Esophagus squamous epithelium (tissue), 4 donors: ENCODE measurements around the gene KHK.

ENCODE experiments used
- POLR2A ChIP-seq, 4 donors: fragments of 450-650 bp; IDR thresholded peaks; one replicate each; pipeline ENCODE4 v1.6.1; 2017; ENCODE audit warnings: antibody characterized with exemption in 4 of 4, mild to moderate bottlenecking in 4 of 4, moderate library complexity in 3 of 4
- TF ChIP-seq, protein P1 (sequence below), 6 experiments: fragments of 450-650 bp in 4 of 6; fragments of 200-600 bp in 2 of 6; sonication (generic) in 2 of 6; IDR thresholded peaks; one replicate each; pipeline ENCODE4 v1.5.1; 2016 to 2019; ENCODE audit warnings: antibody characterized with exemption in 6 of 6, mild to moderate bottlenecking in 4 of 6, moderate library complexity in 4 of 6

DNA sequence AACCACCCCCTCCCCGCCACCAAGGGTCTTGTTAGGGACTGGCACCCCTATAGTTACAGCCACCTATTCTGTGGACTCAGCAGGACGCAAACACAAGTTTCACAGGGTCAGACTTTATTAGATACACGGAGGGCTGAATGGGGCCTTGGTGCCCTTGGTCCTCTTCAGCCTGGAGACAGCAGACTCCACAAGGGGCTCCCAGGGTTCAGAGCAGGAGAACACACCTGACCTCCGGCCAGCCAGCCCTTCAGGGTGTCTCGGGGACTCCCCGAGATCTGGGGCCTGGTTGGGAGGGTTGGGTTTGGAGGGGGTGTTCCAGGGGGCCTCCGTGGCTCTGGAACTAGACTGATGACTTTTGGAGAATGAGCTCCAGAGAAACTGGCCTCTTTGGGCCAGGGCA lies 50.2 kb downstream of the KHK start:
- TF ChIP-seq, protein P1, sequence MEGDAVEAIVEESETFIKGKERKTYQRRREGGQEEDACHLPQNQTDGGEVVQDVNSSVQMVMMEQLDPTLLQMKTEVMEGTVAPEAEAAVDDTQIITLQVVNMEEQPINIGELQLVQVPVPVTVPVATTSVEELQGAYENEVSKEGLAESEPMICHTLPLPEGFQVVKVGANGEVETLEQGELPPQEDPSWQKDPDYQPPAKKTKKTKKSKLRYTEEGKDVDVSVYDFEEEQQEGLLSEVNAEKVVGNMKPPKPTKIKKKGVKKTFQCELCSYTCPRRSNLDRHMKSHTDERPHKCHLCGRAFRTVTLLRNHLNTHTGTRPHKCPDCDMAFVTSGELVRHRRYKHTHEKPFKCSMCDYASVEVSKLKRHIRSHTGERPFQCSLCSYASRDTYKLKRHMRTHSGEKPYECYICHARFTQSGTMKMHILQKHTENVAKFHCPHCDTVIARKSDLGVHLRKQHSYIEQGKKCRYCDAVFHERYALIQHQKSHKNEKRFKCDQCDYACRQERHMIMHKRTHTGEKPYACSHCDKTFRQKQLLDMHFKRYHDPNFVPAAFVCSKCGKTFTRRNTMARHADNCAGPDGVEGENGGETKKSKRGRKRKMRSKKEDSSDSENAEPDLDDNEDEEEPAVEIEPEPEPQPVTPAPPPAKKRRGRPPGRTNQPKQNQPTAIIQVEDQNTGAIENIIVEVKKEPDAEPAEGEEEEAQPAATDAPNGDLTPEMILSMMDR (IDR thresholded peaks at IDR 0.05), result no peak
- TF ChIP-seq POLR2A (IDR thresholded peaks at IDR 0.05), result no peak
